AG09309 (cell line): Measurements from ENCODE around the gene BNC2.

Experiments used
- DNase-seq: peaks from one replicate; pipeline ENCODE4 v3.0.0-alpha.2; 2010; ENCODE audit warnings: low read depth
- H3K4me3 ChIP-seq: 2 replicates; pipeline ENCODE4 v1.5.1; 2011; ENCODE audit warnings: mild to moderate bottlenecking, low read depth, low read length, moderate library complexity; ENCODE audit not compliant: control insufficient read depth
- TF ChIP-seq, protein P1 (sequence below): IDR thresholded peaks from 2 replicates; pipeline ENCODE4 v1.5.1; 2011; ENCODE audit warnings: mild to moderate bottlenecking, low read depth, low read length, inconsistent platforms; ENCODE audit not compliant: insufficient read depth, control insufficient read depth; ENCODE audit errors: missing control alignments

BNC2 gene

DNA sequence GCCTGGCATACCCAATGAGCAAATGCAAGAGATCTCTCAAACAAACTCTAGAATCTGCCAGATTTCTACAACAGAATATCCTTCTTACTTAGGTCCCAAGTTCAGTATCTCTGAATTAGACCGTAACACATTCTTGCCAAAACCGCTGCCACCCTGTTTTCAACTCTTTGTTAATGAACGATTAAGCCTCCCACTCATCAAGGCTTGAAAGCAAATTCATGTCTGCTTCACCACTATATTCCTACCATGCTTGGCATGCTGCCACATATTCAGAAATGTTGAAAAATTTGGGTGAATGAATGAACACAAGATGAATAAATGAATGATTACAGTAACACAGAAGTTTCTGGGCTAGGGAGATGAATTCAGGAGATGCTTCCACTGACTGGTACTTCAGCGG is 119.9 kb downstream of the BNC2 start:
- TF ChIP-seq, protein P1, sequence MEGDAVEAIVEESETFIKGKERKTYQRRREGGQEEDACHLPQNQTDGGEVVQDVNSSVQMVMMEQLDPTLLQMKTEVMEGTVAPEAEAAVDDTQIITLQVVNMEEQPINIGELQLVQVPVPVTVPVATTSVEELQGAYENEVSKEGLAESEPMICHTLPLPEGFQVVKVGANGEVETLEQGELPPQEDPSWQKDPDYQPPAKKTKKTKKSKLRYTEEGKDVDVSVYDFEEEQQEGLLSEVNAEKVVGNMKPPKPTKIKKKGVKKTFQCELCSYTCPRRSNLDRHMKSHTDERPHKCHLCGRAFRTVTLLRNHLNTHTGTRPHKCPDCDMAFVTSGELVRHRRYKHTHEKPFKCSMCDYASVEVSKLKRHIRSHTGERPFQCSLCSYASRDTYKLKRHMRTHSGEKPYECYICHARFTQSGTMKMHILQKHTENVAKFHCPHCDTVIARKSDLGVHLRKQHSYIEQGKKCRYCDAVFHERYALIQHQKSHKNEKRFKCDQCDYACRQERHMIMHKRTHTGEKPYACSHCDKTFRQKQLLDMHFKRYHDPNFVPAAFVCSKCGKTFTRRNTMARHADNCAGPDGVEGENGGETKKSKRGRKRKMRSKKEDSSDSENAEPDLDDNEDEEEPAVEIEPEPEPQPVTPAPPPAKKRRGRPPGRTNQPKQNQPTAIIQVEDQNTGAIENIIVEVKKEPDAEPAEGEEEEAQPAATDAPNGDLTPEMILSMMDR: no peak
- no peak overlapping the region for H3K4me3 ChIP-seq
- no peak for DNase-seq

DNA sequence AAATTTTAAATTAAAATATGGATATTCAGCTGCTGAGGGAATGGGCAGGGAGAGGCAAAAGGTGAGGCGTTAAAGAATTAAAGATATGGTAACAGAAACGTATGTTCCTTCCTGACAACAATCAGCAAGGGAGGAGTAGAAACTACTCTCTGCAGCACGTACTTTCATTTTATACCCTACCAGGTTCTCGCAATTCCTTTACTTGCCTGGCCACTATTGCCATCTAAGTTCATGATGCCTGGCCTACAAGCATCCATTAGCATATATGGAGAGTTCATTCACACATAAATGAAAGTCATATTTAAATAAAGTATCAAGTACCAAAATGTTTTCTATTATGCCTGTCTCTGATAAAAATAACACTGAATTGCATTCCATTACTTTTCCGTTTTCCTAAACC is 125.1 kb downstream of the BNC2 start:
- no peak overlapping the region for H3K4me3 ChIP-seq
- no peak for DNase-seq
- TF ChIP-seq, protein P1: no peak

DNA sequence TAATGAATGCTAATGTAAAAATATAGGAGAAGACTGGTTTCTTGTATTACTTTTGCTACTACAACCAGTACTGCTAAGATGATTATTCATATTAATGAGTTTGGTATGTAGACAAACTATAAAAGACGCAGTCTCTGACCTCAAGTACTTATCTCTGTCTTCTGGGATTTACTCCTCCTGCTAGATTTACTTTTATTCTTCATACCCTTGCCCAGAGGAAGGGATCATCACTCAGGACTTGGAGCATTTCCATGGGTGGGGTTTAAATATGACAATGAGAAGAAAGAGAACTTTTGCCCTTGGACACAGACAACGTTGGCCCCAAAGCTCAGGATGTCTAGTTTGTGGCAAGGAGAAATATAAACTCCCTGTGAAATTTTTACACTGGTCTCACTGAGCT is 126.1 kb downstream of the BNC2 start:
- DNase-seq: no peak
- TF ChIP-seq, protein P1: no peak

DNA sequence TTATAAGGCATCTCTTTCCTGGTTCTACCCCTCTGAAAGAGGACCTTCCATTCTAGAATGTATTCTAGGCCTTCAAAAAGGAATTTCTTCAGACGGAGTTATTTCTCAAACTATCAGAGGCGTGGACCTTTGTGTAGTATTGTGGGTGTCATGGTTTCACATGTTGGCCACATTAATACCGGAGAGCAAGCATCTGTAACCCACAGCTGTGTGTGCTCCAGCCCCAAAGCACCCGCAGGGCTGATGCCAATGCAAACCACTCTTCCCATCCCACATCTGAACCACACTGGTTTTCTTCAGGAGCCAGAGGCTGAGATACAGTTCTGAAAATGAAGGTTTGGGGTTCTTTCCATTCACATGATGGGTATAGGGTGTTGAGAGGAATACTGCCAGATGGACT is 127.1 kb downstream of the BNC2 start:
- DNase-seq: no peak
- no peak overlapping the region for H3K4me3 ChIP-seq
- TF ChIP-seq, protein P1: no peak

More for the DNA sequence above, 126.1 kb downstream of the BNC2 start:
- no peak overlapping the region for H3K4me3 ChIP-seq

DNA sequence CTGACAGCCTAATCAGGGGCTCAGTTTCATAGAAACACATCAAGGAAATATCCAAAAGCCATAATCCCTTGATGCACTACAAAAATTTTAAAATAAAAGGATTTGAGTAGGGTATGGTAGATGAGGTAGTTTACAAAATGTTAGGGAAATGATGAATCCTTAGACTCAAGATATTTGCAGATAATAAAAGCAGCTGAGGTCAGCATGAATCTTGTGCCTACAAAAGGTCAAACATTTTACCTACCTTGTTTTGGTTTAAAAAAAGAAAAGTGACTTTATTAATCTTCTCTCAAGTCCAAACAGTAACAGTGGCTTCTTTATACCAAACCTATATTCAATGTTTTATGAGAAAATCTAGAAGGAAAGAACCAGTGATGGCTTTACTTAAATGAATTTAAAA is 135.5 kb downstream of the BNC2 start:
- H3K4me3 ChIP-seq: no peak overlapping the region
- DNase-seq: no peak
- TF ChIP-seq, protein P1: no peak

DNA sequence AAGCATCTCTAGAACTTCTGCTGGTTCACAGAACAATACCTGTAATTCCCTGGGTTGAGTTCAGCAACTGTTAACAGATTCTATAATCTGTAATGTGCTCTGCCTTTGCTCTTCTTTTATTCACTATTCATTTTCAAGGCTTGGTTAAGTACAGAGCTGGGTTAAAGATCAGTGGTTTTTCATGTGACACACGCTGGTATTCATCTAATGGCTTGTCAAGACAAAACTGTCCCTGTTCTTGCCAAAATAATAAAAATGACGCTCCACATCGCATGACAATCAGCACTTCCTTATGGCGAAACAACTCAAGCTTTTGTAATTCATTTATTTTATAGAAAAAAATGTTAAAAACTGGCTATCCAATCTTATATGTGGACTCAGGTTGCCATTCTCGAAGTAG is 137.9 kb downstream of the BNC2 start:
- TF ChIP-seq, protein P1: no peak
- DNase-seq: no peak
- H3K4me3 ChIP-seq: no peak overlapping the region

DNA sequence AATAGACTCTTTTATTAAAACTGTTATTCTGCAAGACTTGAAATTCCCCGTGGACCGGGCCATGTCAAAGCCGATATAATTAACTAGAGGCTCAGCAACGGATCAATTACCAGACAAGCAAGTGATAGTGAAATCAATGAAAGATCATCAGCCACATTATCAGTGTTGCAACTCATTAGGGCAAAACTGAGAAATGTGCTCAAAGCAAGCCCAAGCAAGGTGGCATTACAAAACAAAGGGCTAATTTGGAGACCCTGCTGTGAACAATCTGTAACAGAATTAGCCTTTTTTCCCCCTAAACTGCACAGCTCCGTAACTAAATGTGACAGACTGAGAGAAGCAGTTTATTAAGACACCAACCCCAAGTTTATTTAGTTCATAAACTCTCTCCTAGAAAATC is 140.3 kb downstream of the BNC2 start:
- no peak overlapping the region for H3K4me3 ChIP-seq
- no peak for DNase-seq
- TF ChIP-seq, protein P1: no peak
